Smooth muscle cell (in vitro differentiated cells): ENCODE data around the gene AOC3. TPM values are rescaled to one million over a fixed set of nuclear protein-coding genes. Genes with fewer than 3 reads are reported as not detected.
"Not testable (repeated sequence)": the region's sequence is repeated elsewhere in the genome, so short reads cannot be mapped to it uniquely, and the experiment has no call there.

Source experiments
- DNase-seq: peaks from one replicate; lab custom pipeline; 2025; ENCODE audit not compliant: unreplicated experiment; lab: John Stamatoyannopoulos, UW
- H2AFZ ChIP-seq: fragments of 200-600 bp; sonication (generic); 2 replicates; pipeline ENCODE4 v1.6.0; 2016; ENCODE audit warnings: antibody characterized with exemption, low read depth, mild to moderate bottlenecking
- H3F3A ChIP-seq: fragments of 200-600 bp; sonication (generic); 2 replicates; pipeline ENCODE4 v1.6.0; 2017; ENCODE audit warnings: antibody characterized with exemption, low read depth
- H3K27ac ChIP-seq: fragments of 200-600 bp; sonication (generic); 2 replicates; pipeline ENCODE4 v1.5.1; 2016; ENCODE audit warnings: low read depth, mild to moderate bottlenecking
- H3K27me3 ChIP-seq: fragments of 200-600 bp; sonication (generic); 2 replicates; pipeline ENCODE4 v1.6.1; 2016; ENCODE audit warnings: low read depth, mild to moderate bottlenecking
- H3K36me3 ChIP-seq: fragments of 200-600 bp; sonication (generic); 2 replicates; pipeline ENCODE4 v1.5.1; 2016; ENCODE audit warnings: low read depth
- H3K4me1 ChIP-seq: fragments of 200-600 bp; sonication (generic); 2 replicates; pipeline ENCODE4 v1.5.1; 2016; ENCODE audit warnings: low read depth
- H3K4me2 ChIP-seq: fragments of 200-600 bp; sonication (generic); 2 replicates; pipeline ENCODE4 v1.6.0; 2016; ENCODE audit warnings: mild to moderate bottlenecking
- H3K4me3 ChIP-seq: fragments of 200-600 bp; sonication (generic); 2 replicates; pipeline ENCODE4 v1.5.1; 2016; ENCODE audit warnings: mild to moderate bottlenecking
- H3K79me2 ChIP-seq: fragments of 200-600 bp; sonication (generic); 2 replicates; pipeline ENCODE4 v1.6.0; 2016; ENCODE audit warnings: low read depth, mild to moderate bottlenecking
- H3K9ac ChIP-seq: fragments of 200-600 bp; sonication (generic); 2 replicates; pipeline ENCODE4 v1.6.0; 2016; ENCODE audit warnings: low read depth
- H3K9me3 ChIP-seq: fragments of 200-600 bp; sonication (generic); replicated peaks from 2 replicates; pipeline ENCODE4 v1.5.1; 2016; ENCODE audit warnings: low read depth
- H4K20me1 ChIP-seq: fragments of 200-600 bp; sonication (generic); 2 replicates; pipeline ENCODE4 v1.6.0; 2016; ENCODE audit warnings: low read depth
- CTCF ChIP-seq: fragments of 200-600 bp; sonication (generic); IDR thresholded peaks from 2 replicates; pipeline ENCODE4 v1.5.1; 2017; ENCODE audit warnings: borderline replicate concordance, mild to moderate bottlenecking, antibody characterized with exemption; ENCODE audit not compliant: insufficient read depth, poor library complexity, severe bottlenecking
- WGBS: methylation state at CpG from one replicate; pipeline ENCODE4 v1.1.7; 2016; ENCODE audit warnings: low lambda C conversion rate; 5-methylcytosine and 5-hydroxymethylcytosine counted together
- polyA plus RNA-seq: library from polyadenylated mRNA; unstranded; fragments of >200 nt; fragmentation: Nextera tagmentation; extraction: Ambion mirVana; gene quantifications from 2 replicates; pipeline ENCODE4 v1.2.1, GENCODE V29; 2016
- total RNA-seq: library from RNA; depleted of rRNA; stranded (reverse); fragments of >200 nt; gene quantifications from 2 replicates; pipeline ENCODE4 v1.2.3, GENCODE V29; 2014

Gene AOC3
- total and polyA plus RNA-seq, 2 experiments from 2014 or later, result 0.65 to 0.90 TPM

GRCh38 chr17:42895185-42895555, 44.2 kb downstream of the AOC3 start:
- Histone ChIP-seq H3K4me1 (peaks cover 3% of the 10 kb centered on the region), H3K9ac (no peak overlapping the region), H3K4me2 (peak overlapping the region; percentile 33), H3K9me3 (no peaks in the 10 kb centered on the region), H3K27me3 (no peaks in the 10 kb centered on the region), H3F3A (peaks cover 7% of the 10 kb centered on the region), H2AFZ (no peak overlapping the region), H3K79me2 (no peaks in the 10 kb centered on the region), H3K4me3 (no peak overlapping the region), H3K27ac (peak overlapping the region; percentile 44), H4K20me1 (no peaks in the 10 kb centered on the region), H3K36me3 (no peaks in the 10 kb centered on the region)
- no peak for TF ChIP-seq CTCF
- DNase-seq, result peak; percentile 1
- WGBS, result 16% methylated on average over 2 of the region's 2 CpGs

- Histone ChIP-seq H3F3A (no peaks in the 10 kb centered on the region), H2AFZ (no peak overlapping the region), H3K9me3 (no peaks in the 10 kb centered on the region), H4K20me1 (no peaks in the 10 kb centered on the region), H3K4me2 (no peak overlapping the region), H3K27ac (no peak overlapping the region), H3K79me2 (no peaks in the 10 kb centered on the region), H3K27me3 (peaks cover 3% of the 10 kb centered on the region), H3K9ac (no peak overlapping the region), H3K36me3 (no peaks in the 10 kb centered on the region), H3K4me1 (no peaks in the 10 kb centered on the region), H3K4me3 (no peak overlapping the region)
- DNase-seq, result no peak
- no peak for TF ChIP-seq CTCF
- 93% methylated on average over 7 of the region's 7 CpGs for WGBS
Observed at GRCh38 chr17:42898147-42898811, 47.3 kb downstream of the AOC3 start.

GRCh38 chr17:42899981-42900380, 49.0 kb downstream of the AOC3 start:
- not testable (repeated sequence) for H3K27ac ChIP-seq, H3K36me3 ChIP-seq, DNase-seq, H3K9me3 ChIP-seq, H3K79me2 ChIP-seq, H3F3A ChIP-seq, H3K27me3 ChIP-seq, H4K20me1 ChIP-seq, H2AFZ ChIP-seq, H3K9ac ChIP-seq, H3K4me3 ChIP-seq, H3K4me2 ChIP-seq, H3K4me1 ChIP-seq
- WGBS, result 87% methylated on average over 3 of the region's 3 CpGs

- H3K79me2 ChIP-seq, result no peaks in the 10 kb centered on the region
- H3K4me3 ChIP-seq, result no peak within 1 kb of the TSS
- DNase-seq, result no peak
- no peaks in the 10 kb centered on the region for H3K9me3 ChIP-seq
- H3K4me1 ChIP-seq, result no peaks in the 10 kb centered on the region
- no peak within 1 kb of the TSS for H2AFZ ChIP-seq
- no peak within 1 kb of the TSS for H3K27ac ChIP-seq
- H3K9ac ChIP-seq, result no peak within 1 kb of the TSS
- H4K20me1 ChIP-seq, result no peaks in the 10 kb centered on the region
- WGBS, result 83% methylated on average over 12 of the region's 12 CpGs
- no peaks in the 10 kb centered on the region for H3F3A ChIP-seq
- H3K36me3 ChIP-seq, result no peaks in the 10 kb centered on the region
- TF ChIP-seq CTCF, result no peak
- peaks cover 7% of the 10 kb centered on the region for H3K27me3 ChIP-seq
- H3K4me2 ChIP-seq, result no peak within 1 kb of the TSS
Observed at GRCh38 chr17:42900460-42901331, 49.7 kb downstream of the AOC3 start, which contains the start of gene G6PC1. Gene G6PC1 (plus strand): TSS chr17:42900799. CDS start chr17:42900877, 78 bp downstream.
